ENCODE measurements around the gene PDPR.
"Not testable (repeated sequence)": the region's sequence is repeated elsewhere in the genome, so short reads cannot be mapped to it uniquely, and the experiment has no call there.

Gene PDPR

GRCh38 chr16:70128844-70129243 lies 14.7 kb downstream of the PDPR start:
- DNase-seq: not testable (repeated sequence)

GRCh38 chr16:70135796-70136195 lies 21.7 kb downstream of the PDPR start:
- not testable (repeated sequence) for DNase-seq

- not testable (repeated sequence) for DNase-seq
These were observed 22.5 kb downstream of the PDPR start for GRCh38 chr16:70136595-70136994.

- not testable (repeated sequence) for DNase-seq
These were observed 28.6 kb downstream of the PDPR start for GRCh38 chr16:70142739-70143138.

- DNase-seq: not testable (repeated sequence)
These were observed 29.2 kb downstream of the PDPR start for GRCh38 chr16:70143231-70143895.

GRCh38 chr16:70147853-70148252 lies 33.7 kb downstream of the PDPR start:
- DNase-seq: not testable (repeated sequence)

GRCh38 chr16:70148453-70148852 lies 34.3 kb downstream of the PDPR start:
- DNase-seq: not testable (repeated sequence)

GRCh38 chr16:70149296-70149695 lies 35.2 kb downstream of the PDPR start:
- DNase-seq: not testable (repeated sequence)

- no peak for DNase-seq
These were observed 37.3 kb downstream of the PDPR start for GRCh38 chr16:70151391-70151790.

GRCh38 chr16:70151941-70152509 lies 37.9 kb downstream of the PDPR start:
- DNase-seq: no peak

GRCh38 chr16:70152578-70153302 lies 38.6 kb downstream of the PDPR start:
- DNase-seq: no peak

- not testable (repeated sequence) for DNase-seq
These were observed 40.6 kb downstream of the PDPR start for GRCh38 chr16:70154736-70155135.

- DNase-seq: no peak
These were observed 42.3 kb downstream of the PDPR start for GRCh38 chr16:70156207-70156978.

- no peak for DNase-seq
These were observed 43.0 kb downstream of the PDPR start for GRCh38 chr16:70157105-70157476.

GRCh38 chr16:70157477-70158260 lies 43.5 kb downstream of the PDPR start:
- no peak for DNase-seq

- DNase-seq: no peak
These were observed 44.3 kb downstream of the PDPR start for GRCh38 chr16:70158261-70158939.

GRCh38 chr16:70159355-70160348 lies 45.5 kb downstream of the PDPR start:
- DNase-seq: no peak

GRCh38 chr16:70160388-70160787 lies 46.3 kb downstream of the PDPR start:
- no peak for DNase-seq

- DNase-seq: no peak
These were observed 46.7 kb downstream of the PDPR start for GRCh38 chr16:70160821-70161220.

- no peak for DNase-seq
These were observed 47.2 kb downstream of the PDPR start for GRCh38 chr16:70161350-70161749.
